Activated CD8-positive, alpha-beta memory T cell treated with anti-CD3 and anti-CD28 coated beads, Interleukin-2, amount 10 ng/mL, durations not matched to agents 7 days and 5 days (primary cell): ENCODE results near the gene FUT8. TPM values are rescaled to one million over a fixed set of nuclear protein-coding genes. Genes with fewer than 3 reads are reported as not detected.
A peak's percentile ranks its signal among the peaks of the same experiment; 100 is the strongest.
"Not testable (repeated sequence)": the region's sequence is repeated elsewhere in the genome, so short reads cannot be mapped to it uniquely, and the experiment has no call there.

Experiments used
- ATAC-seq: fragments of 150-1000 bp; cut with Tn5 transposase; one replicate; pipeline ENCODE4 v1.10.0; 2021; ENCODE audit warnings: moderate library complexity
- CTCF ChIA-PET: fragments of 350-600 bp; sonication (Branson Sonifier 250); formaldehyde crosslinking; loops from one replicate; lab custom pipeline; 2021; ENCODE audit warnings: antibody characterized with exemption; lab: Charles Lee
- DNase-seq: peaks from one replicate; pipeline ENCODE4 v3.0.0-alpha.2; 2020
- H3K27ac Mint-ChIP-seq: one replicate; pipeline ENCODE4 v1.8.0; 2021; ENCODE audit warnings: mild to moderate bottlenecking, mixed read lengths
- H3K27me3 Mint-ChIP-seq: one replicate; pipeline ENCODE4 v1.8.0; 2021; ENCODE audit warnings: mixed read lengths
- H3K36me3 Mint-ChIP-seq: one replicate; pipeline ENCODE4 v1.8.0; 2021; ENCODE audit warnings: mild to moderate bottlenecking, mixed read lengths
- H3K4me1 Mint-ChIP-seq: one replicate; pipeline ENCODE4 v1.8.0; 2021; ENCODE audit warnings: mixed read lengths
- H3K4me3 Mint-ChIP-seq: one replicate; pipeline ENCODE4 v1.8.0; 2021; ENCODE audit warnings: mild to moderate bottlenecking, moderate library complexity, mixed read lengths
- H3K9me3 Mint-ChIP-seq: one replicate; pipeline ENCODE4 v1.8.0; 2022; ENCODE audit warnings: low read depth, mixed read lengths
- total RNA-seq, 2 experiments: library from RNA; stranded (reverse); gene quantifications; one replicate each; pipeline ENCODE4 v1.2.3, GENCODE V29; 2021

FUT8 gene
- total RNA-seq, 2 experiments from 2014 or later, result 114 to 161 TPM

- Mint-ChIP-seq H3K4me1 (peaks cover 8% of the 10 kb centered on the region), H3K36me3 (peaks cover 31% of the 10 kb centered on the region), H3K27ac (no peak overlapping the region), H3K4me3 (no peak overlapping the region), H3K27me3 (no peaks in the 10 kb centered on the region), H3K9me3 (peaks cover 7% of the 10 kb centered on the region)
- no peak for ATAC-seq
- CTCF ChIA-PET, result no interaction called here
- no peak for DNase-seq
Observed at GRCh38 chr14:65703521-65703920, 291.0 kb downstream of the FUT8 start.

- H3K27ac Mint-ChIP-seq, result no peak overlapping the region
- DNase-seq (no peak), ATAC-seq (no peak)
- no peaks in the 10 kb centered on the region for H3K27me3 Mint-ChIP-seq
- CTCF ChIA-PET, result interaction anchor here (1.0 kb wide), 1 partner anchor 121 kb away, joined by 3 read pairs; no protein-coding TSS in a partner anchor
- H3K4me3 Mint-ChIP-seq, result no peak overlapping the region
- H3K4me1 Mint-ChIP-seq, result peaks cover 10% of the 10 kb centered on the region
- peaks cover 9% of the 10 kb centered on the region for H3K9me3 Mint-ChIP-seq
- peaks cover 33% of the 10 kb centered on the region for H3K36me3 Mint-ChIP-seq
Observed at GRCh38 chr14:65703996-65704395, 291.5 kb downstream of the FUT8 start.

DNA sequence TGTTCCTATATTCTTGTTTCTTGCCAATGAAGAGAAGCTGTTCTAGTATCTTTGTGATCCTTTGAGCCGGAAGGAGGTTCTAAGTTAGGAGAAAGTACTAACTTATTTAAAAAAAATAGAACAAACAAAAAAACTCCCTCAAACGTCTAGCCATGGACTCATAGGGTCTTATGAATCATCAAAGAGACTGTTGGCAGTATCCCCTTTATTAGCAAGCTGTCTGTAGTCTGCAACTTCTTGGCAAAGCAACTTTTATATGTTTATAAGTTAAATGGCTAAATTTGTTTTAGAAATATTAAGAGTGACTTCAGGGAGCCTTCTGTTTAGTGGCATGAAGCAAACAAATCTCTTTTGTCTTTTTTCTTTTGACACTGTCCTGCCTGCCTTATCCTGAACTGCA is 291.9 kb downstream of the FUT8 start:
- H3K27me3 Mint-ChIP-seq, result no peaks in the 10 kb centered on the region
- no peak overlapping the region for H3K4me3 Mint-ChIP-seq
- no peak for DNase-seq
- H3K36me3 Mint-ChIP-seq, result peaks cover 37% of the 10 kb centered on the region
- H3K4me1 Mint-ChIP-seq, result peaks cover 10% of the 10 kb centered on the region
- H3K9me3 Mint-ChIP-seq, result peaks cover 9% of the 10 kb centered on the region
- peak; percentile 27 for ATAC-seq
- H3K27ac Mint-ChIP-seq, result peak overlapping the region; percentile 39
- CTCF ChIA-PET, result interaction anchor here (0.7 to 1.0 kb wide), 2 partner anchors 10 to 120 kb away, joined by 3 read pairs; no protein-coding TSS in a partner anchor

GRCh38 chr14:65704850-65705249 is 292.3 kb downstream of the FUT8 start:
- H3K4me3 Mint-ChIP-seq, result no peak overlapping the region
- ATAC-seq, result peak; percentile 83
- peak overlapping the region; percentile 39 for H3K27ac Mint-ChIP-seq
- no peaks in the 10 kb centered on the region for H3K27me3 Mint-ChIP-seq
- CTCF ChIA-PET, result interaction anchor here (0.7 to 1.0 kb wide), 2 partner anchors 11 to 120 kb away, joined by 3 read pairs; no protein-coding TSS in a partner anchor
- DNase-seq, result peak; percentile 49
- H3K9me3 Mint-ChIP-seq, result peaks cover 9% of the 10 kb centered on the region
- H3K4me1 Mint-ChIP-seq, result peaks cover 12% of the 10 kb centered on the region
- peaks cover 37% of the 10 kb centered on the region for H3K36me3 Mint-ChIP-seq

- no peak overlapping the region for H3K4me3 Mint-ChIP-seq
- ATAC-seq (no peak), DNase-seq (no peak)
- H3K27me3 Mint-ChIP-seq, result no peaks in the 10 kb centered on the region
- peaks cover 20% of the 10 kb centered on the region for H3K4me1 Mint-ChIP-seq
- H3K36me3 Mint-ChIP-seq, result peaks cover 46% of the 10 kb centered on the region
- H3K9me3 Mint-ChIP-seq, result peaks cover 15% of the 10 kb centered on the region
- H3K27ac Mint-ChIP-seq, result no peak overlapping the region
- CTCF ChIA-PET, result interaction anchor here (1.1 kb wide), 1 partner anchor 115 kb away, joined by 3 read pairs; no protein-coding TSS in a partner anchor
Observed at GRCh38 chr14:65709576-65709975, 297.0 kb downstream of the FUT8 start.

DNA sequence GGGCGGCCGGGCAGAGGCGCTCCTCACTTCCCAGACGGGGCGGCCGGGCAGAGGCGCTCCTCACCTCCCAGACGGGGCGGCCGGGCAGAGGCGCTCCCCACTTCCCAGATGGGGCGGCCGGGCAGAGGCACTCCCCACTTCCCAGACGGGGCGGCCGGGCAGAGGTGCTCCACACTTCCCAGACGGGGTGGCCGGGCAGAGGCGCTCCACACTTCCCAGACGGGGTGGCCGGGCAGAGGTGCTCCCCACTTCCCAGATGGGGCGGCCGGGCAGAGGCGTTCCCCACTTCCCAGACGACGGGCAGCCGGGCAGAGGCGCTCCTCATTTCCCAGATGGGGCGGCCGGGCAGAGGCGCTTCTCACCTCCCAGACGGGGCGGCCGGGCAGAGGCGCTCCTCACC is 304.3 kb downstream of the FUT8 start:
- DNase-seq, ATAC-seq, CTCF ChIA-PET, H3K4me3 Mint-ChIP-seq, H3K4me1 Mint-ChIP-seq, H3K27ac Mint-ChIP-seq, H3K27me3 Mint-ChIP-seq: not testable (repeated sequence)
- Mint-ChIP-seq H3K36me3 (peaks cover 69% of the 10 kb centered on the region), H3K9me3 (peaks cover 26% of the 10 kb centered on the region)

DNA sequence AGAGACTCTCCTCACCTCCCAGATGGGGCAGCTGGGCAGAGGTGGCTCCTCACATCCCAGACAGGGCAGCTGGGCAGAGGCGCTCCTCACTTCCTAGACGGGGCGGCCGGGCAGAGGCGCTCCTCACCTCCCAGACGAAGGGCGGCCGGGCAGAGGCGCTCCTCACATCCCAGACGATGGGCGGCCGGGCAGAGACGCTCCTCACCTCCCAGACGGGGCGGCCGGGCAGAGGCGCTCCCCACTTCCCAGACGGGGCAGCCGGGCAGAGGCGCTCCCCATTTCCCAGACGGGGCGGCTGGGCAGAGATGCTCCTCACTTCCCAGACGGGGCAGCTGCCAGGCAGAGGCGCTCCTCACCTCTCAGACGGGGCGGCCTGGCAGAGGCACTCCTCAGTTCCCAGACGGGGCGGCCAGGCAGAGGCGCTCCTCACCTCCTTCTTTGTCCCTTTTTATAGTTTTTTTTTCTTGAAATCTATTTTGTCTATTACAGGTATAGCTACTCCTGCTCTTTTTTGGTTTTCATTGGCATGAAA is 304.9 kb downstream of the FUT8 start:
- CTCF ChIA-PET, H3K4me1 Mint-ChIP-seq, H3K27me3 Mint-ChIP-seq, DNase-seq, ATAC-seq, H3K4me3 Mint-ChIP-seq, H3K27ac Mint-ChIP-seq: not testable (repeated sequence)
- peaks cover 26% of the 10 kb centered on the region for H3K9me3 Mint-ChIP-seq
- peaks cover 74% of the 10 kb centered on the region for H3K36me3 Mint-ChIP-seq

- no peak for DNase-seq
- H3K4me1 Mint-ChIP-seq, result peaks cover 17% of the 10 kb centered on the region
- no peaks in the 10 kb centered on the region for H3K27me3 Mint-ChIP-seq
- no peak overlapping the region for H3K27ac Mint-ChIP-seq
- CTCF ChIA-PET, result no interaction called here
- H3K36me3 Mint-ChIP-seq, result peaks cover 73% of the 10 kb centered on the region
- no peak overlapping the region for H3K4me3 Mint-ChIP-seq
- no peak for ATAC-seq
- H3K9me3 Mint-ChIP-seq, result peaks cover 25% of the 10 kb centered on the region
Observed at GRCh38 chr14:65718629-65719028, 306.1 kb downstream of the FUT8 start.

DNA sequence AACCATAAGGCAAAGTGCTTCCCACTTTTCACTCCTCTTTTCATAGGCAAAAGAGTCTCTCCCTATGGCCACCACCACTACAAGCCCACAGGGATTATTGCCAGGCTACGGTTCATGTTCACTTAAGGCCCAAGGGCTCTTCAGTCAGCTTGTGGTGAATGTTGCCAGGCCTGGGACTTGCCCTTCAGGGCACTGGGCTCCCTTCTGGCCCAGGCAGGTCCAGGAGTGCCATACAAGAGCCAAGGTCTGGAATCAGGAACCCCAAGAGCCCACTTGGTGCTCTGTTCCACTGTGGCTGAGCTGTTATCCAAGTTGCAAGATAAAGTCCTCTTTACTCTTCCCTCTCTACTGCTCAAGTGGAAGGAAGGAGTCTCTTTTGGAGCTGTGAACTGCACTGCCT is 307.6 kb downstream of the FUT8 start:
- H3K27ac Mint-ChIP-seq, result no peak overlapping the region
- CTCF ChIA-PET, result no interaction called here
- H3K27me3 Mint-ChIP-seq, result no peaks in the 10 kb centered on the region
- H3K36me3 Mint-ChIP-seq, result peaks cover 73% of the 10 kb centered on the region
- no peak for ATAC-seq
- H3K4me1 Mint-ChIP-seq, result peaks cover 25% of the 10 kb centered on the region
- peaks cover 18% of the 10 kb centered on the region for H3K9me3 Mint-ChIP-seq
- H3K4me3 Mint-ChIP-seq, result no peak overlapping the region
- no peak for DNase-seq

GRCh38 chr14:65720743-65721142 is 308.2 kb downstream of the FUT8 start:
- CTCF ChIA-PET, result no interaction called here
- peaks cover 16% of the 10 kb centered on the region for H3K9me3 Mint-ChIP-seq
- peaks cover 25% of the 10 kb centered on the region for H3K4me1 Mint-ChIP-seq
- DNase-seq (no peak), ATAC-seq (no peak)
- H3K27me3 Mint-ChIP-seq, result no peaks in the 10 kb centered on the region
- H3K4me3 Mint-ChIP-seq, result no peak overlapping the region
- H3K27ac Mint-ChIP-seq, result no peak overlapping the region
- H3K36me3 Mint-ChIP-seq, result peaks cover 72% of the 10 kb centered on the region

DNA sequence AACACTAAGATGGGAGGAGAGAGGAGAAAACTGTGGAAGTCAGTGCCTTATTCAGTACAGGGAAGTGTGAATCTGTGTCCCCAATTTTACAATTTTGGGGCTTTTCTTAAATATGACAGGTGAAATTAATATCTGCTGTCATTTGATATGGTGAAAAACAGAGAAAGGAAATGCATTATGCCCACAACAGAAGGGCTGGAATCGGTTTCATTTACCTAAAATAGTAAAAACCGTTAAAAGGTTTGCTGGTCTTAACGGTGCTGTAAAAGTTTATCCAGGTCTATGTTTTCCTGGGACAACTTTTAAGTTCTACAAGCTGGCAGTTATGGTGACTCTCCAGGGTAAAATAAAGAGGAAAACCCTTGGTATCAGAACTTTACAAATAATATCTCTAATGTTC is 310.8 kb downstream of the FUT8 start:
- Mint-ChIP-seq H3K36me3 (peaks cover 80% of the 10 kb centered on the region), H3K27me3 (no peaks in the 10 kb centered on the region), H3K4me1 (peaks cover 25% of the 10 kb centered on the region), H3K9me3 (peaks cover 11% of the 10 kb centered on the region), H3K4me3 (peak overlapping the region; percentile 42), H3K27ac (peak overlapping the region; percentile 82)
- ATAC-seq (peak; percentile 49), DNase-seq (no peak)
- CTCF ChIA-PET, result interaction anchor here (0.8 to 1.6 kb wide), 2 partner anchors 132 to 237 kb away, joined by 3 read pairs; no protein-coding TSS in a partner anchor

GRCh38 chr14:65728604-65729003 is 316.1 kb downstream of the FUT8 start:
- CTCF ChIA-PET, result no interaction called here
- no peak for DNase-seq
- Mint-ChIP-seq H3K4me3 (no peak overlapping the region), H3K4me1 (peaks cover 24% of the 10 kb centered on the region), H3K36me3 (peaks cover 71% of the 10 kb centered on the region), H3K9me3 (no peaks in the 10 kb centered on the region), H3K27me3 (no peaks in the 10 kb centered on the region), H3K27ac (no peak overlapping the region)
- ATAC-seq, result no peak

- peaks cover 72% of the 10 kb centered on the region for H3K36me3 Mint-ChIP-seq
- no peaks in the 10 kb centered on the region for H3K27me3 Mint-ChIP-seq
- H3K4me3 Mint-ChIP-seq, result no peak overlapping the region
- H3K9me3 Mint-ChIP-seq, result no peaks in the 10 kb centered on the region
- H3K27ac Mint-ChIP-seq, result no peak overlapping the region
- DNase-seq (no peak), ATAC-seq (no peak)
- H3K4me1 Mint-ChIP-seq, result peaks cover 18% of the 10 kb centered on the region
- CTCF ChIA-PET, result no interaction called here
Observed at GRCh38 chr14:65729566-65729965, 317.0 kb downstream of the FUT8 start.

DNA sequence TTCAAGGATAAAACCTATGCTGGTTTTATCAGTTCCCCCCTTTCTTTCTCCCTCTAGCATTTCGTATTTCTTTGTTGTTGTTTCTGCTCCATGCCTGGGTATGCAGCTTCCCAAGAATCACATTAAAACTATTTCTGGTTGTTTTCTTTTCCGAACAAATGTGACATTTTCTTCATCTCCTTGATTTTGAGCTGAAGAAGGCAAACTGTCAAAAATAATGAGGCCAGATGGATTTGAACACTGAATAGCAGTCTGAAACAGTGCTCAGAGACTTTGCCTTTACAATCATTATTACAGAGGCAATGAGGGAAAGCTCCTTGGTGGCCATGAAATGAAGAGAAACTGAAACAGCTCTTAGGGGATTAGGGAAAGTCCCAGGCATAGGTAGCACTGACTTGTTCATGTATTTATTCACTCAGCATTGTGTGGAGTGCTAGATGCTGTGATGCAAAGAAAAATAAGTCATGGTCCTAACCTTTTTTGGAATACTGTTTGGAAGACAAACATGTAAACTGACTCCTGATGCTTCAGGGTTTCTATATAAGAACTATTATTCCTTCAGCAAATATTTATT is 319.5 kb downstream of the FUT8 start:
- DNase-seq (no peak), ATAC-seq (peak; percentile 97)
- Mint-ChIP-seq H3K9me3 (no peaks in the 10 kb centered on the region), H3K4me3 (no peak overlapping the region), H3K27me3 (no peaks in the 10 kb centered on the region), H3K4me1 (peaks cover 16% of the 10 kb centered on the region), H3K36me3 (peaks cover 64% of the 10 kb centered on the region), H3K27ac (peak overlapping the region; percentile 58)
- CTCF ChIA-PET, result no interaction called here
